Measurements from ENCODE around the gene ARID2. TPM values are rescaled to one million over a fixed set of nuclear protein-coding genes. Genes with fewer than 3 reads are reported as not detected.

The ARID2 gene
- total and polyA plus RNA-seq, 9 of the 15 experiments (the other 6 are each of a cell fraction or from before 2014, with no cell fraction given), result 13.4 to 41.6 (median 29.4) TPM

DNA sequence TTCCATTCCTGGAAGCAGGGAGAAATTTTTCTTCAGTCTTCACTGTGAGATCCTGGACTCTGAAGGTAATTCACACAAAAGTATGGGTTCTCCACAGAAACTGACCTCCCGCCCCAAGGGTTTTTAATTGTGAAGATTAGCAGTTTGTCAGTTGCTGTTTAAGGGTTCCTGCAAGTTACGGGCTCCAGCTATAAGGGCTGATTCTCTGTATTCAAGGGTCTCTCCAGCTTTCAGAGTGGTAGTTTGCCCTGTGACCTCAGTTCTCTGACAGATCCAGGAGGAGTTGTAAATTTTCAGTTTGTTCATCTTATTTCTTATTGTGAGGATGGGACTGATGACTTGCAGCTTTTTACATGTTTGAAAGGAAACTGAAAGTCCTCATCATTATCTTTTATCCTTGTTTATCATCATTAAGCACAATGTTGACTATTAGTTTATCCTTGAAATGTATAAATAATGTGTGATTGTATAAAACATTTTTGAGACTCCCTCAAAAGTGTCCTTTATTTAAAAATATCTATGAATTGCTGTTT, 149.9 kb downstream of the ARID2 start (continued):
- no peak for TF ChIP-seq ZNF274 (IDR thresholded peaks at IDR 0.05; ENCODE audit: borderline replicate concordance, low read depth, low read length)

DNA sequence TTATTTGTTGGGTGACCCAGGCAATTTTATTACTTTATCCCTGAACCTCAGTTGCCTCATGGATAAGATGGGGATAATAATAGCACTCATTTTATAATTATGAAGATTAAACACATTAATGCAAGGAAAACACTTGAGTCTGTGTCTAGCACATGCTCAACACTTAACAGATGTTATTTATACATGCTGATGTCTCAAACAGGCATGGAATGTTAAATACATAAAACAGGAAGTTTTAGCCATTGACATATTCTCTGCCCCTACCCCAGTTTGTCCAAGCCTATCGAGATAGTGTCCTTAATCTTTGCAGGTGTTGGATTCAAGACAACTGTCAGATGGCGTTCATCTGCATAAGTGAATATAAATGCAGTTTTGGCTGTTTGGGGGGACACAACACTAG, 151.0 kb downstream of the ARID2 start:
- Histone ChIP-seq H3K27me3 (ENCODE audit: control insufficient read depth in 2 of 2, insufficient read depth in 2 of 2, low read length in 2 of 2) (no peaks in the 10 kb centered on the region), H4K20me1 (replicated peaks; ENCODE audit: control insufficient read depth, insufficient read depth, low read length) (no peaks in the 10 kb centered on the region), H2AFZ (ENCODE audit: low read depth, low read length) (no peak overlapping the region), H3K9me1 (ENCODE audit: control insufficient read depth, insufficient read depth, low read length) (no peaks in the 10 kb centered on the region), H3K4me2 (ENCODE audit: insufficient read depth, low read length) (no peak overlapping the region), H3K4me1 (replicated peaks in 1 of 2; ENCODE audit: control insufficient read depth in 2 of 2, insufficient read depth in 2 of 2, low read length in 2 of 2) (peaks cover 0 to 19% of the 10 kb centered on the region in 2 experiments; a peak in 3 of 5 replicates), H3K36me3 (ENCODE audit: control insufficient read depth, insufficient read depth, low read length) (peaks cover 36% of the 10 kb centered on the region; the same call in 1 of the 3 replicates), H3K27ac (ENCODE audit: extremely low read depth, low read depth, low read length) (no peak overlapping the region), H3K9me3 (replicated peaks; ENCODE audit: control insufficient read depth, insufficient read depth, low read depth, low read length) (no peaks in the 10 kb centered on the region), H3K9ac (ENCODE audit: insufficient read depth in 1 of 2, low read depth in 2 of 2, low read length in 2 of 2) (no peak overlapping the region), H3K79me2 (ENCODE audit: control insufficient read depth, insufficient read depth, low read length) (peaks cover 16% of the 10 kb centered on the region; the same call in 1 of the 3 replicates), H3K4me3 (no peak overlapping the region)
- WGBS (ENCODE audit: insufficient coverage, low coverage, missing lambda C conversion rate), result 62% methylated on average over 2 of the region's 2 CpGs
- TF ChIP-seq, protein P1, sequence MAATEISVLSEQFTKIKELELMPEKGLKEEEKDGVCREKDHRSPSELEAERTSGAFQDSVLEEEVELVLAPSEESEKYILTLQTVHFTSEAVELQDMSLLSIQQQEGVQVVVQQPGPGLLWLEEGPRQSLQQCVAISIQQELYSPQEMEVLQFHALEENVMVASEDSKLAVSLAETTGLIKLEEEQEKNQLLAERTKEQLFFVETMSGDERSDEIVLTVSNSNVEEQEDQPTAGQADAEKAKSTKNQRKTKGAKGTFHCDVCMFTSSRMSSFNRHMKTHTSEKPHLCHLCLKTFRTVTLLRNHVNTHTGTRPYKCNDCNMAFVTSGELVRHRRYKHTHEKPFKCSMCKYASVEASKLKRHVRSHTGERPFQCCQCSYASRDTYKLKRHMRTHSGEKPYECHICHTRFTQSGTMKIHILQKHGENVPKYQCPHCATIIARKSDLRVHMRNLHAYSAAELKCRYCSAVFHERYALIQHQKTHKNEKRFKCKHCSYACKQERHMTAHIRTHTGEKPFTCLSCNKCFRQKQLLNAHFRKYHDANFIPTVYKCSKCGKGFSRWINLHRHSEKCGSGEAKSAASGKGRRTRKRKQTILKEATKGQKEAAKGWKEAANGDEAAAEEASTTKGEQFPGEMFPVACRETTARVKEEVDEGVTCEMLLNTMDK (IDR thresholded peaks at IDR 0.05; ENCODE audit: borderline replicate concordance, insufficient read depth, low read depth, low read length, poor library complexity, severe bottlenecking), result no peak
- no peak for TF ChIP-seq FOXK2 (conservative IDR thresholded peaks at IDR 0.05 in 1 of 2, IDR thresholded peaks at IDR 0.05 in 1 of 2; ENCODE audit: low read depth in 2 of 2)
- no peak for TF ChIP-seq RBM34 (IDR thresholded peaks at IDR 0.05; ENCODE audit: borderline replicate concordance, insufficient read depth, low read length)
- no peak for TF ChIP-seq POLR2AphosphoS2 (IDR thresholded peaks at IDR 0.05; ENCODE audit: low read length)
- TF ChIP-seq, protein P2, sequence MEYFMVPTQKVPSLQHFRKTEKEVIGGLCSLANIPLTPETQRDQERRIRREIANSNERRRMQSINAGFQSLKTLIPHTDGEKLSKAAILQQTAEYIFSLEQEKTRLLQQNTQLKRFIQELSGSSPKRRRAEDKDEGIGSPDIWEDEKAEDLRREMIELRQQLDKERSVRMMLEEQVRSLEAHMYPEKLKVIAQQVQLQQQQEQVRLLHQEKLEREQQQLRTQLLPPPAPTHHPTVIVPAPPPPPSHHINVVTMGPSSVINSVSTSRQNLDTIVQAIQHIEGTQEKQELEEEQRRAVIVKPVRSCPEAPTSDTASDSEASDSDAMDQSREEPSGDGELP (CRISPR knock-in tag; IDR thresholded peaks at IDR 0.05; ENCODE audit: borderline replicate concordance), result no peak
- no peak for TF ChIP-seq MED1 (CRISPR knock-in tag; IDR thresholded peaks at IDR 0.05; ENCODE audit: borderline replicate concordance)
- TF ChIP-seq, protein P3, sequence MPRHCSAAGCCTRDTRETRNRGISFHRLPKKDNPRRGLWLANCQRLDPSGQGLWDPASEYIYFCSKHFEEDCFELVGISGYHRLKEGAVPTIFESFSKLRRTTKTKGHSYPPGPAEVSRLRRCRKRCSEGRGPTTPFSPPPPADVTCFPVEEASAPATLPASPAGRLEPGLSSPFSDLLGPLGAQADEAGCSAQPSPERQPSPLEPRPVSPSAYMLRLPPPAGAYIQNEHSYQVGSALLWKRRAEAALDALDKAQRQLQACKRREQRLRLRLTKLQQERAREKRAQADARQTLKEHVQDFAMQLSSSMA (CRISPR knock-in tag; IDR thresholded peaks at IDR 0.05), result no peak
- TF ChIP-seq KLF6 (CRISPR knock-in tag; IDR thresholded peaks at IDR 0.05; ENCODE audit: borderline replicate concordance), result no peak
- TF ChIP-seq, protein P4, sequence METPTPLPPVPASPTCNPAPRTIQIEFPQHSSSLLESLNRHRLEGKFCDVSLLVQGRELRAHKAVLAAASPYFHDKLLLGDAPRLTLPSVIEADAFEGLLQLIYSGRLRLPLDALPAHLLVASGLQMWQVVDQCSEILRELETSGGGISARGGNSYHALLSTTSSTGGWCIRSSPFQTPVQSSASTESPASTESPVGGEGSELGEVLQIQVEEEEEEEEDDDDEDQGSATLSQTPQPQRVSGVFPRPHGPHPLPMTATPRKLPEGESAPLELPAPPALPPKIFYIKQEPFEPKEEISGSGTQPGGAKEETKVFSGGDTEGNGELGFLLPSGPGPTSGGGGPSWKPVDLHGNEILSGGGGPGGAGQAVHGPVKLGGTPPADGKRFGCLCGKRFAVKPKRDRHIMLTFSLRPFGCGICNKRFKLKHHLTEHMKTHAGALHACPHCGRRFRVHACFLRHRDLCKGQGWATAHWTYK (CRISPR knock-in tag; IDR thresholded peaks at IDR 0.05), result no peak
- DNase-seq (ENCODE audit: extremely low read depth in 1 of 4, low spot score in 3 of 4), result no peak
- intact Hi-C loops (cut with micrococcal nuclease) (no loop called here), in situ Hi-C loops (cut with MboI) (no loop called here)
- no peak for FAIRE-seq
- BruUV-seq (replicated peaks), result no TSS peak
- ChIA-PET CTCF (ENCODE audit: low intra/inter-chr PET ratio) (no interaction called here), POLR2A (interaction anchor here (0.6 kb wide), 1 partner anchor 479 kb away, joined by 3 read pairs; no protein-coding TSS in a partner anchor)
- no peak for ATAC-seq
